H1 (cell line): ENCODE data around the gene DAPL1. TPM values are rescaled to one million over a fixed set of nuclear protein-coding genes. Genes with fewer than 3 reads are reported as not detected.

ENCODE experiments used
- CTCF ChIA-PET: fragments of 300-600 bp; sonication (Branson Sonifier 250); formaldehyde crosslinking; loops from one replicate; lab custom pipeline; 2021; ENCODE audit not compliant: partially characterized antibody; lab: Charles Lee
- POLR2A ChIA-PET: fragments of 300-600 bp; sonication (Branson Sonifier 250); formaldehyde crosslinking; loops from one replicate; lab custom pipeline; 2021; ENCODE audit warnings: inconsistent platforms; ENCODE audit not compliant: partially characterized antibody; lab: Charles Lee
- DNase-seq, 2 experiments: peaks; one replicate each; pipeline versions ENCODE4 v3.0.0 to v3.0.0-alpha.2; 2010 to 2022; ENCODE audit warnings: low spot score in 2 of 2, low read depth in 1 of 2, mixed read lengths in 1 of 2
- FAIRE-seq: peaks from 2 replicates; lab custom pipeline; 2011; peaks lifted over from hg19 to GRCh38; lab: Jason Lieb, UNC
- H2AFZ ChIP-seq: 2 replicates; pipeline ENCODE4 v1.8.1; 2012; ENCODE audit warnings: low read length, inconsistent platforms
- H2AK5ac ChIP-seq: 2 replicates; pipeline ENCODE4 v1.6.1; 2013; ENCODE audit warnings: low read depth, low read length
- H2BK120ac ChIP-seq: replicated peaks from 2 replicates; pipeline ENCODE3; 2013; ENCODE audit warnings: low read depth, low read length, inconsistent platforms
- H2BK12ac ChIP-seq: 2 replicates; pipeline ENCODE4 v1.6.1; 2013; ENCODE audit warnings: low read depth, low read length
- H2BK15ac ChIP-seq: 2 replicates; pipeline ENCODE4 v1.6.1; 2013; ENCODE audit warnings: low read length
- H2BK20ac ChIP-seq: 2 replicates; pipeline ENCODE4 v1.6.1; 2013; ENCODE audit warnings: low read length
- H2BK5ac ChIP-seq: 2 replicates; pipeline ENCODE4 v1.6.1; 2013; ENCODE audit warnings: low read depth, low read length
- H3K14ac ChIP-seq: 2 replicates; pipeline ENCODE4 v1.6.1; 2013; ENCODE audit warnings: inconsistent platforms; ENCODE audit not compliant: insufficient read length
- H3K18ac ChIP-seq: 2 replicates; pipeline ENCODE4 v1.6.1; 2013; ENCODE audit warnings: low read length; ENCODE audit errors: extremely low read depth
- H3K23ac ChIP-seq: 2 replicates; pipeline ENCODE4 v1.6.1; 2013; ENCODE audit warnings: inconsistent platforms; ENCODE audit not compliant: insufficient read length
- H3K23me2 ChIP-seq: 2 replicates; pipeline ENCODE4 v1.6.1; 2013; ENCODE audit warnings: low read depth, low read length
- H3K27ac ChIP-seq: 2 replicates; pipeline ENCODE4 v1.6.1; 2011; ENCODE audit warnings: low read depth, low read length, inconsistent platforms
- H3K27me3 ChIP-seq, 4 experiments: replicated peaks in 1 of 4; 1 replicate in 1 of 4; 2 replicates in 3 of 4; pipeline versions ENCODE4 v1.6.1 to v1.8.1; 2011 to 2013; ENCODE audit warnings: low read length in 3 of 4, mild to moderate bottlenecking in 3 of 4, inconsistent platforms in 2 of 4, mixed read lengths in 2 of 4, moderate library complexity in 1 of 4; ENCODE audit not compliant: control insufficient read depth in 3 of 4, insufficient read depth in 3 of 4; ENCODE audit errors: extremely low read depth in 1 of 4
- H3K36me3 ChIP-seq, 4 experiments: 2 replicates each; pipeline versions ENCODE4 v1.6.1 to v1.8.1; 2011 to 2013; ENCODE audit warnings: mild to moderate bottlenecking in 4 of 4, low read length in 3 of 4, moderate library complexity in 2 of 4, control low read depth in 1 of 4, inconsistent platforms in 1 of 4; ENCODE audit not compliant: insufficient read depth in 4 of 4, control insufficient read depth in 2 of 4
- H3K4ac ChIP-seq: replicated peaks from 2 replicates; pipeline ENCODE3; 2013; ENCODE audit warnings: low read length, low read depth, mixed read lengths, inconsistent platforms; ENCODE audit not compliant: insufficient read length
- H3K4me1 ChIP-seq, 4 experiments: replicated peaks in 1 of 4; 1 replicate in 1 of 4; 2 replicates in 3 of 4; pipeline versions ENCODE4 v1.6.1 to v1.8.1; 2011 to 2013; ENCODE audit warnings: low read length in 3 of 4, inconsistent platforms in 2 of 4, mixed read lengths in 1 of 4; ENCODE audit not compliant: insufficient read depth in 4 of 4, control insufficient read depth in 3 of 4
- H3K4me2 ChIP-seq, 2 experiments: 2 replicates each; pipeline versions ENCODE4 v1.6.1 to v1.8.1; 2011 to 2013; ENCODE audit warnings: low read depth in 2 of 2, low read length in 2 of 2, control low read depth in 1 of 2, inconsistent platforms in 1 of 2, mild to moderate bottlenecking in 1 of 2; ENCODE audit not compliant: insufficient read depth in 1 of 2
- H3K4me3 ChIP-seq, 4 experiments: fragments of 200-600, 300-600 bp in 1 of 4; sonication (generic), shearing (Covaris generic), sonication (Bioruptor Twin) in 1 of 4; 2 replicates each; pipeline versions ENCODE4 v1.5.1 to v1.8.1; 2011 to 2016; ENCODE audit warnings: low read length in 4 of 4, low read depth in 3 of 4, control low read depth in 2 of 4, inconsistent platforms in 2 of 4, mild to moderate bottlenecking in 2 of 4, mixed read lengths in 1 of 4, moderate library complexity in 1 of 4; ENCODE audit not compliant: insufficient read depth in 2 of 4; ENCODE audit errors: extremely low read depth in 1 of 4
- H3K56ac ChIP-seq: replicated peaks from 2 replicates; pipeline ENCODE3; 2013; ENCODE audit warnings: low read depth, mild to moderate bottlenecking, mixed read lengths, low read length, inconsistent platforms; ENCODE audit not compliant: insufficient read length
- H3K79me1 ChIP-seq: 2 replicates; pipeline ENCODE4 v1.6.1; 2013; ENCODE audit warnings: low read depth, low read length, control low read depth
- H3K79me2 ChIP-seq, 2 experiments: 2 replicates each; pipeline versions ENCODE4 v1.6.1 to v1.8.1; 2012 to 2013; ENCODE audit warnings: low read length in 2 of 2, mild to moderate bottlenecking in 2 of 2, inconsistent platforms in 1 of 2; ENCODE audit not compliant: insufficient read depth in 2 of 2, control insufficient read depth in 1 of 2
- H3K9ac ChIP-seq, 4 experiments: replicated peaks in 1 of 4; 1 replicate in 1 of 4; 2 replicates in 3 of 4; pipeline versions ENCODE4 v1.6.1 to v1.8.1; 2011 to 2013; ENCODE audit warnings: low read depth in 3 of 4, low read length in 3 of 4, control low read depth in 2 of 4, mild to moderate bottlenecking in 2 of 4, moderate library complexity in 2 of 4, inconsistent platforms in 1 of 4; ENCODE audit errors: extremely low read depth in 1 of 4
- H3K9me3 ChIP-seq, 2 experiments: 2 replicates each; pipeline versions ENCODE4 v1.6.1 to v1.8.1; 2012 to 2013; ENCODE audit warnings: mild to moderate bottlenecking in 2 of 2, moderate library complexity in 2 of 2, control low read depth in 1 of 2, inconsistent platforms in 1 of 2, low read depth in 1 of 2, low read length in 1 of 2, mixed read lengths in 1 of 2; ENCODE audit not compliant: insufficient read depth in 2 of 2
- H4K20me1 ChIP-seq, 2 experiments: replicated peaks in 1 of 2; 2 replicates each; pipeline versions ENCODE3 to v1.8.1; 2011 to 2013; ENCODE audit warnings: inconsistent platforms in 2 of 2, low read length in 2 of 2, mild to moderate bottlenecking in 1 of 2; ENCODE audit not compliant: insufficient read depth in 2 of 2, control insufficient read depth in 1 of 2
- H4K5ac ChIP-seq: 2 replicates; pipeline ENCODE4 v1.6.1; 2013; ENCODE audit warnings: low read length, low read depth, mixed read lengths, inconsistent platforms; ENCODE audit not compliant: insufficient read length
- H4K8ac ChIP-seq: 2 replicates; pipeline ENCODE4 v1.8.0; 2013; ENCODE audit warnings: mild to moderate bottlenecking, moderate library complexity, low read length, inconsistent platforms; ENCODE audit not compliant: insufficient read depth; ENCODE audit errors: extremely low read depth
- H4K91ac ChIP-seq: replicated peaks from 2 replicates; pipeline ENCODE3; 2013; ENCODE audit warnings: low read length, mixed read lengths, inconsistent platforms; ENCODE audit not compliant: insufficient read length
- BACH1 ChIP-seq: IDR thresholded peaks from 2 replicates; pipeline ENCODE4 v1.6.1; 2012; ENCODE audit warnings: low read length, improper control_type of control experiment
- CBX5 ChIP-seq: fragments of 300-800, 300-1000 bp; sonication (generic); IDR thresholded peaks from 2 replicates; pipeline ENCODE4 v1.7.1; 2016; ENCODE audit warnings: antibody characterized with exemption, low read length, low read depth
- CTCF ChIP-seq, 3 experiments: IDR thresholded peaks; 1 replicate in 2 of 3; 2 replicates in 1 of 3; pipeline versions ENCODE4 v1.5.1 to v1.6.1; 2011; ENCODE audit warnings: low read length in 3 of 3, mild to moderate bottlenecking in 3 of 3, inconsistent platforms in 2 of 3, low read depth in 1 of 3, moderate library complexity in 1 of 3; ENCODE audit not compliant: insufficient read depth in 1 of 3; ENCODE audit errors: control extremely low read depth in 1 of 3
- GABPA ChIP-seq: IDR thresholded peaks from 2 replicates; pipeline ENCODE4 v1.6.1; 2011; ENCODE audit warnings: mild to moderate bottlenecking, low read length, moderate library complexity, borderline replicate concordance; ENCODE audit not compliant: insufficient read depth
- GTF2F1 ChIP-seq: IDR thresholded peaks from 2 replicates; pipeline ENCODE4 v1.6.1; 2012; ENCODE audit warnings: low read depth, low read length, improper control_type of control experiment, borderline replicate concordance
- JUND ChIP-seq: IDR thresholded peaks from 2 replicates; pipeline ENCODE4 v1.6.1; 2011; ENCODE audit warnings: mild to moderate bottlenecking, improper control_type of control experiment, low read length
- KDM1A ChIP-seq: fragments of 200-600, 300-600 bp; sonication (generic); IDR thresholded peaks from 2 replicates; pipeline ENCODE4 v1.7.1; 2016; ENCODE audit warnings: mild to moderate bottlenecking, low read length, borderline replicate concordance
- MAX ChIP-seq: IDR thresholded peaks from 2 replicates; pipeline ENCODE4 v1.6.1; 2012; ENCODE audit warnings: inconsistent platforms
- RXRA ChIP-seq: IDR thresholded peaks from 2 replicates; pipeline ENCODE4 v1.6.1; 2011; ENCODE audit warnings: low read depth, mild to moderate bottlenecking, low read length, moderate library complexity; ENCODE audit not compliant: insufficient read depth
- SIX5 ChIP-seq: IDR thresholded peaks from 2 replicates; pipeline ENCODE4 v1.6.1; 2011; ENCODE audit warnings: mild to moderate bottlenecking, low read depth, low read length
- TCF12 ChIP-seq: IDR thresholded peaks from 2 replicates; pipeline ENCODE4 v1.6.1; 2011; ENCODE audit warnings: low read depth, mild to moderate bottlenecking, low read length
- WGBS, 2 experiments: shearing (Covaris generic) in 1 of 2; methylation state at CpG; one replicate each; pipeline versions ENCODE4 v1.1.6 to v1.1.7; 2013 to 2015; ENCODE audit warnings: low lambda C conversion rate in 2 of 2, mixed read lengths in 2 of 2, inconsistent platforms in 1 of 2, low coverage in 1 of 2, missing lambda C conversion rate in 1 of 2; ENCODE audit not compliant: insufficient replicate concordance in 2 of 2, insufficient coverage in 1 of 2, insufficient read length in 1 of 2; ENCODE audit errors: extremely low coverage in 1 of 2, missing lambda C conversion rate in 1 of 2; 5-methylcytosine and 5-hydroxymethylcytosine counted together
- polyA plus RNA-seq, 7 experiments: library from polyadenylated mRNA; depleted of rRNA in 3 of 7; stranded (reverse) in 5 of 7; unstranded in 2 of 7; fragments of >200 nt in 5 of 7; fragments of 200-250 nt in 2 of 7; gene quantifications; 1 replicate in 5 of 7; 2 replicates in 1 of 7; 4 replicates in 1 of 7; pipeline versions ENCODE4 v1.2.1 to v1.2.3, GENCODE V29; 2011 to 2013; ENCODE audit warnings: missing spikeins in 2 of 7, mixed read lengths in 2 of 7
- total RNA-seq: library from RNA; stranded (reverse); fragmentation: NEBNext Ultra II Directional; extraction: Animal tissue kit (Norgen Biotek cat#: 25700); gene quantifications from 2 replicates; pipeline ENCODE4 v1.2.1, GENCODE V29; 2021

The DAPL1 gene
- total and polyA plus RNA-seq, 2 of the 8 experiments (the other 6 are each of a cell fraction or from before 2014, with no cell fraction given), result not detected

GRCh38 chr2:158776231-158776630 is 18.9 kb upstream of the DAPL1 start:
- ChIA-PET CTCF (interaction anchor here (0.7 to 2.8 kb wide), 4 partner anchors 22 to 740 kb away, joined by 3 to 24 read pairs (median 6); no protein-coding TSS in a partner anchor), POLR2A (no interaction called here)
- no peak overlapping the region for H3K23ac ChIP-seq
- H3K4ac ChIP-seq, result no peak overlapping the region
- 74% methylated on average over 2 of the region's 2 CpGs; no CpG with 5 or more reads in 1 of the 2 experiments for WGBS, 2 experiments
- no peaks in the 10 kb centered on the region for H3K9me3 ChIP-seq
- no peak overlapping the region for H3K4me3 ChIP-seq
- H3K14ac ChIP-seq, result no peak overlapping the region
- H3K9ac ChIP-seq, result no peak overlapping the region
- DNase-seq, result no peak
- H2BK5ac ChIP-seq, result no peak overlapping the region
- no peak overlapping the region for H2BK120ac ChIP-seq
- peak overlapping the region; percentile 60; the same call in 1 of the 2 replicates for H2AFZ ChIP-seq
- TF ChIP-seq MAX, result no peak
- no peak for TF ChIP-seq GTF2F1
- no peak for TF ChIP-seq GABPA
- no peak for TF ChIP-seq SIX5
- no peak for TF ChIP-seq JUND
- TF ChIP-seq CBX5, result no peak
- no peak for TF ChIP-seq CTCF (IDR thresholded peaks at IDR 0.05; ENCODE audit: control extremely low read depth in 1 of 3, insufficient read depth in 1 of 3, low read depth in 1 of 3, low read length in 3 of 3)
- TF ChIP-seq BACH1, result no peak
- TF ChIP-seq RXRA, result no peak
- no peak for TF ChIP-seq TCF12
- TF ChIP-seq KDM1A, result no peak
- no peak overlapping the region for H2BK20ac ChIP-seq
- no peaks in the 10 kb centered on the region for H3K23me2 ChIP-seq
- no peak overlapping the region for H4K91ac ChIP-seq
- H3K36me3 ChIP-seq, result no peaks in the 10 kb centered on the region
- H4K20me1 ChIP-seq, result no peaks in the 10 kb centered on the region
- no peaks in the 10 kb centered on the region for H3K79me2 ChIP-seq
- H2BK15ac ChIP-seq, result no peak overlapping the region
- H2BK12ac ChIP-seq, result no peak overlapping the region
- no peak overlapping the region for H3K27ac ChIP-seq
- no peak for FAIRE-seq
- H3K4me1 ChIP-seq, result peaks cover 0 to 5% (median under 1%) of the 10 kb centered on the region in 4 experiments; a peak in 4 of 7 replicates
- H4K8ac ChIP-seq, result no peak overlapping the region
- no peak overlapping the region for H3K18ac ChIP-seq
- no peak overlapping the region for H2AK5ac ChIP-seq
- no peak overlapping the region for H3K56ac ChIP-seq
- H3K4me2 ChIP-seq, result no peak overlapping the region
- no peaks in the 10 kb centered on the region for H3K27me3 ChIP-seq
- no peak overlapping the region for H4K5ac ChIP-seq
- no peaks in the 10 kb centered on the region for H3K79me1 ChIP-seq
